HG03045 (cell line): ENCODE data around the gene FLT1.

Source experiments
- ATAC-seq: cut with Tn5 transposase; IDR thresholded peaks from one replicate; pipeline ENCODE4 v1.9.1; 2021; ENCODE audit warnings: mild to moderate bottlenecking, moderate library complexity; ENCODE audit not compliant: unreplicated experiment

FLT1 gene

GRCh38 chr13:28429685-28430290 lies 65.1 kb downstream of the FLT1 start:
- peak; percentile 98 for ATAC-seq

GRCh38 chr13:28429096-28429495 lies 65.8 kb downstream of the FLT1 start:
- no peak for ATAC-seq

GRCh38 chr13:28426381-28426780 lies 68.5 kb downstream of the FLT1 start:
- ATAC-seq: no peak

GRCh38 chr13:28425793-28426192 lies 69.1 kb downstream of the FLT1 start:
- ATAC-seq: no peak

- no peak for ATAC-seq
Measured at GRCh38 chr13:28424541-28424940, 70.4 kb downstream of the FLT1 start.

- peak; percentile 77 for ATAC-seq
Measured at GRCh38 chr13:28423010-28423409, 71.9 kb downstream of the FLT1 start.

GRCh38 chr13:28421676-28422410 lies 73.1 kb downstream of the FLT1 start:
- ATAC-seq: no peak

GRCh38 chr13:28420704-28421103 lies 74.2 kb downstream of the FLT1 start:
- no peak for ATAC-seq

- ATAC-seq: no peak
Measured at GRCh38 chr13:28415994-28416421, 78.9 kb downstream of the FLT1 start.

GRCh38 chr13:28413999-28414398 lies 80.9 kb downstream of the FLT1 start:
- no peak for ATAC-seq

- ATAC-seq: no peak
Measured at GRCh38 chr13:28412981-28413380, 81.9 kb downstream of the FLT1 start.

- ATAC-seq: no peak
Measured at GRCh38 chr13:28411831-28412353, 83.0 kb downstream of the FLT1 start.

- ATAC-seq: no peak
Measured at GRCh38 chr13:28410096-28410495, 84.8 kb downstream of the FLT1 start.

GRCh38 chr13:28409648-28410047 lies 85.3 kb downstream of the FLT1 start:
- ATAC-seq: no peak

- ATAC-seq: no peak
Measured at GRCh38 chr13:28408863-28409262, 86.1 kb downstream of the FLT1 start.

GRCh38 chr13:28408235-28408848 lies 86.6 kb downstream of the FLT1 start:
- no peak for ATAC-seq

GRCh38 chr13:28406733-28407266 lies 88.1 kb downstream of the FLT1 start:
- ATAC-seq: no peak

GRCh38 chr13:28402057-28402381 lies 92.9 kb downstream of the FLT1 start:
- no peak for ATAC-seq

- no peak for ATAC-seq
Measured at GRCh38 chr13:28401303-28402056, 93.4 kb downstream of the FLT1 start.

- no peak for ATAC-seq
Measured at GRCh38 chr13:28396053-28396452, 98.9 kb downstream of the FLT1 start.

- no peak for ATAC-seq
Measured at GRCh38 chr13:28394422-28394821, 100.5 kb downstream of the FLT1 start.
